ENCODE results near the gene RTN4. TPM values are rescaled to one million over a fixed set of nuclear protein-coding genes. Genes with fewer than 3 reads are reported as not detected.
"Not testable (repeated sequence)": the region's sequence is repeated elsewhere in the genome, so short reads cannot be mapped to it uniquely, and the experiment has no call there.

Gene RTN4
- total and polyA plus RNA-seq, 7 donors, result 168 to 542 (median 289) TPM

DNA sequence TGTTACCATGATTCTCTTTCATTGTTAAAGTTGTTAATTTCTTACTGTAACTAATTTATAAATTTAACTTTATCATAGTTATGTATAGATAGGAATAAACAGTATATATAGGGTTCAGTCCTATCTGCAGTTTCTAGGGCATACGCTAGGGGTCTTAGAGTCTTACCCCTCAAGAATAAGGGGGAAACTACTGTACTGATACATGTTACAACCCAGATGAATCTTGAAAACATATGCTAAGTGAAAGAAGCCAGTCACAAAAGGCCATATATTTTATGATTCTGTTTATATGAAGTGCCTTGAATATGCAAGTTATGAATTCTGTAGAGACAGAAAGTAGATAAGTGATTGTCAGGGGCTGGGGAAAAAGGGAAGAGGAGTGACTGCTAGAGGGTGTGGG, 52.4 kb downstream of the RTN4 start:
- no peaks in the 10 kb centered on the region for H3K27me3 ChIP-seq (ENCODE audit: insufficient read depth in 3 of 3, low read length in 2 of 3)
- TF ChIP-seq, protein P1, sequence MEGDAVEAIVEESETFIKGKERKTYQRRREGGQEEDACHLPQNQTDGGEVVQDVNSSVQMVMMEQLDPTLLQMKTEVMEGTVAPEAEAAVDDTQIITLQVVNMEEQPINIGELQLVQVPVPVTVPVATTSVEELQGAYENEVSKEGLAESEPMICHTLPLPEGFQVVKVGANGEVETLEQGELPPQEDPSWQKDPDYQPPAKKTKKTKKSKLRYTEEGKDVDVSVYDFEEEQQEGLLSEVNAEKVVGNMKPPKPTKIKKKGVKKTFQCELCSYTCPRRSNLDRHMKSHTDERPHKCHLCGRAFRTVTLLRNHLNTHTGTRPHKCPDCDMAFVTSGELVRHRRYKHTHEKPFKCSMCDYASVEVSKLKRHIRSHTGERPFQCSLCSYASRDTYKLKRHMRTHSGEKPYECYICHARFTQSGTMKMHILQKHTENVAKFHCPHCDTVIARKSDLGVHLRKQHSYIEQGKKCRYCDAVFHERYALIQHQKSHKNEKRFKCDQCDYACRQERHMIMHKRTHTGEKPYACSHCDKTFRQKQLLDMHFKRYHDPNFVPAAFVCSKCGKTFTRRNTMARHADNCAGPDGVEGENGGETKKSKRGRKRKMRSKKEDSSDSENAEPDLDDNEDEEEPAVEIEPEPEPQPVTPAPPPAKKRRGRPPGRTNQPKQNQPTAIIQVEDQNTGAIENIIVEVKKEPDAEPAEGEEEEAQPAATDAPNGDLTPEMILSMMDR (IDR thresholded peaks at IDR 0.05), result peak; percentile 22
- WGBS, 3 donors, result 59 to 71% (median 70%) methylated on average over 1 of the region's 1 CpG
- H3K4me1 ChIP-seq, result peaks cover 77% of the 10 kb centered on the region
- no peaks in the 10 kb centered on the region for H3K36me3 ChIP-seq (ENCODE audit: insufficient read depth in 1 of 2, low read depth in 1 of 2)
- DNase-seq, result no peak
- no peak for ATAC-seq
- intact Hi-C loops (cut with DNase I), result no loop called here
- peak overlapping the region; percentile 72 for H3K4me3 ChIP-seq
- H3K27ac ChIP-seq, result peak overlapping the region; percentile 95
- H3K9me3 ChIP-seq, result no peaks in the 10 kb centered on the region

GRCh38 chr2:54995553-54995952, 54.7 kb downstream of the RTN4 start:
- TF ChIP-seq, protein P1 (IDR thresholded peaks at IDR 0.05), result no peak
- Histone ChIP-seq H3K27ac (peak overlapping the region; percentile 95), H3K4me3 (peak overlapping the region; percentile 2), H3K4me1 (peaks cover 81% of the 10 kb centered on the region), H3K9me3 (no peaks in the 10 kb centered on the region), H3K36me3 (ENCODE audit: insufficient read depth in 1 of 2, low read depth in 1 of 2) (no peaks in the 10 kb centered on the region), H3K27me3 (ENCODE audit: insufficient read depth in 3 of 3, low read length in 2 of 3) (no peaks in the 10 kb centered on the region)
- intact Hi-C loops (cut with DNase I), result no loop called here
- DNase-seq (no peak), ATAC-seq (no peak)
- WGBS, 3 donors, result 62 to 73% (median 67%) methylated on average over 3 of the region's 3 CpGs

- ATAC-seq; H3K27me3 ChIP-seq (ENCODE audit: insufficient read depth in 3 of 3, low read length in 2 of 3); H3K9me3 ChIP-seq; DNase-seq; intact Hi-C loops (cut with DNase I): not testable (repeated sequence)
- Histone ChIP-seq H3K4me1 (peaks cover 80% of the 10 kb centered on the region), H3K36me3 (ENCODE audit: insufficient read depth in 1 of 2, low read depth in 1 of 2) (peaks cover 2 to 19% of the 10 kb centered on the region in 2 donors), H3K27ac (peak overlapping the region; percentile 95), H3K4me3 (peak overlapping the region; percentile 20)
- 78 to 93% (median 81%) methylated on average over 19 of the region's 19 CpGs for WGBS, 3 donors
Measured at GRCh38 chr2:54990694-54991093, 59.6 kb downstream of the RTN4 start.

DNA sequence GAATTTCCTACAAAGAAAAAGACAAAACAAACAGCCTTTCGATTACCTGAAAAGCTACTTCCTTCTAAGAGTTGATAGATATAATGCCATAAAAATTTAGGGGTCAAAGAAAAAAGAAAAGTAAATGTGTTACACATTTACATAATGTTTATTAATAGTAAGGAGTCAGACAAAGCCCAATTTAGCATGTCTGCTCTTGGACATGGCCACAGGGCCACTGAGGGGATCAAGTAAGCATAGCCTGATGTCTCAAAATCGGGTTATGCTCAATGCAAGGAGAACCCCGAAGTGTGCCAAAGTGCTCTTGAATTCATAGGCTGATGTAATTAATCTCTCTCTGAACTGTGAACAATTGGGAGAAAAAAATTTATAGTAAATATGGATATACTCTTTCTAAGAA, 61.6 kb downstream of the RTN4 start:
- peak overlapping the region; percentile 95 for H3K27ac ChIP-seq
- H3K9me3 ChIP-seq, result no peaks in the 10 kb centered on the region
- DNase-seq (no peak), ATAC-seq (peak; percentile 62 to 81 (median 78))
- H3K4me3 ChIP-seq, result peak overlapping the region; percentile 27
- WGBS, 3 donors, result 39 to 43% (median 41%) methylated on average over 3 of the region's 3 CpGs
- peaks cover 4 to 19% of the 10 kb centered on the region in 2 donors for H3K36me3 ChIP-seq (ENCODE audit: insufficient read depth in 1 of 2, low read depth in 1 of 2)
- H3K27me3 ChIP-seq (ENCODE audit: insufficient read depth in 3 of 3, low read length in 2 of 3), result no peaks in the 10 kb centered on the region
- TF ChIP-seq, protein P1 (IDR thresholded peaks at IDR 0.05), result no peak
- intact Hi-C loops (cut with DNase I), result no loop called here
- peaks cover 82% of the 10 kb centered on the region for H3K4me1 ChIP-seq

DNA sequence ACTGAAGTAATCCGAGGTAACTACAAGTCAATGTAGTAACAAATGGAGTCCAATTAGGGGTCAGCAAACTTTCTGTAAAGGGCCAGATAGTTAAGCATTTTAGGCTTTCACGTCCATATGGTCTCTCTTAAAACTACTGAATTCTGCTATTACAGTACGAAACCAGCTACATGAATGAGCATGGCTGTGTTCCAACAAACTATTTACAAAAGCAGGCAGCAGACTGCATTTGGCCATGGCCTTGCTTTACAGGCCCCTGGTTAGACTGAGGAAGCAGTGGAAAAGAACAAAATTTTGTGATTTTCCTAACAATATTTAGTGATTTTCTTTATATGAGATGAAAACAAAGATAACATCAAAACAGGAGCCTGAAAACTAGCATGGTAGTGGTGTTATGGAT, 64.0 kb downstream of the RTN4 start:
- Histone ChIP-seq H3K4me3 (no peak overlapping the region), H3K36me3 (ENCODE audit: insufficient read depth in 1 of 2, low read depth in 1 of 2) (peaks cover 10 to 28% of the 10 kb centered on the region in 2 donors), H3K4me1 (peaks cover 87% of the 10 kb centered on the region), H3K9me3 (no peaks in the 10 kb centered on the region), H3K27me3 (ENCODE audit: insufficient read depth in 3 of 3, low read length in 2 of 3) (no peaks in the 10 kb centered on the region), H3K27ac (peak overlapping the region; percentile 95)
- intact Hi-C loops (cut with DNase I), result no loop called here
- TF ChIP-seq, protein P1 (IDR thresholded peaks at IDR 0.05), result no peak
- DNase-seq (no peak), ATAC-seq (no peak)
- WGBS, 3 donors, result 54 to 69% (median 56%) methylated on average over 3 of the region's 3 CpGs
